ENCODE data around the gene KRTAP1-4. TPM values are rescaled to one million over a fixed set of nuclear protein-coding genes. Genes with fewer than 3 reads are reported as not detected.
"Not testable (repeated sequence)": the region's sequence is repeated elsewhere in the genome, so short reads cannot be mapped to it uniquely, and the experiment has no call there.

Gene KRTAP1-4
- total RNA-seq, 2 donors from 2014 or later, result not detected

GRCh38 chr17:41037853-41038350 lies 7.9 kb upstream of the KRTAP1-4 start:
- no peaks in the 10 kb centered on the region for H3K4me1 ChIP-seq
- DNase-seq (ENCODE audit: low spot score), result no peak
- no peaks in the 10 kb centered on the region for H3K9me3 ChIP-seq
- no peak overlapping the region for H3K27ac ChIP-seq
- no peaks in the 10 kb centered on the region for H3K36me3 ChIP-seq
- no peak for TF ChIP-seq CTCF (IDR thresholded peaks at IDR 0.05)
- H3K27me3 ChIP-seq, result no peaks in the 10 kb centered on the region
- H3K4me3 ChIP-seq, result no peak overlapping the region

- not testable (repeated sequence) for H3K27ac ChIP-seq; H3K36me3 ChIP-seq; H3K9me3 ChIP-seq; H3K4me1 ChIP-seq; H3K4me3 ChIP-seq; H3K27me3 ChIP-seq; DNase-seq (ENCODE audit: low spot score)
Measured at GRCh38 chr17:41034346-41034935, 4.4 kb upstream of the KRTAP1-4 start, which contains the start of gene KRTAP1-3. Gene KRTAP1-3, minus strand, starts transcription at chr17:41034874. Its CDS starts 53 bp downstream, at chr17:41034821.

GRCh38 chr17:41026715-41027471 lies 3.1 kb downstream of the KRTAP1-4 start, which contains the start of gene KRTAP1-5:
Gene KRTAP1-5, minus strand, starts transcription at chr17:41027208. Its CDS starts 53 bp downstream, at chr17:41027155.
- no peak for DNase-seq (ENCODE audit: low spot score)
- H3K27ac ChIP-seq, result no peak within 1 kb of the TSS
- TF ChIP-seq CTCF (IDR thresholded peaks at IDR 0.05), result no peak

GRCh38 chr17:41024697-41025096 lies 5.3 kb downstream of the KRTAP1-4 start:
- Histone ChIP-seq H3K4me3 (no peak overlapping the region), H3K9me3 (no peaks in the 10 kb centered on the region), H3K36me3 (no peaks in the 10 kb centered on the region), H3K4me1 (no peaks in the 10 kb centered on the region), H3K27ac (no peak overlapping the region), H3K27me3 (no peaks in the 10 kb centered on the region)
- DNase-seq (ENCODE audit: low spot score), result no peak
- TF ChIP-seq CTCF (IDR thresholded peaks at IDR 0.05), result no peak

More at GRCh38 chr17:41026715-41027471, 3.1 kb downstream of the KRTAP1-4 start, which contains the start of gene KRTAP1-5:
- Histone ChIP-seq H3K9me3 (no peaks in the 10 kb centered on the region), H3K27me3 (no peaks in the 10 kb centered on the region), H3K4me3 (no peak within 1 kb of the TSS), H3K36me3 (no peaks in the 10 kb centered on the region), H3K4me1 (no peaks in the 10 kb centered on the region)

GRCh38 chr17:41020336-41020735 lies 9.7 kb downstream of the KRTAP1-4 start:
- TF ChIP-seq CTCF (IDR thresholded peaks at IDR 0.05), result no peak
- DNase-seq (ENCODE audit: low spot score), result no peak
- H3K36me3 ChIP-seq, result no peaks in the 10 kb centered on the region
- no peak overlapping the region for H3K4me3 ChIP-seq
- no peaks in the 10 kb centered on the region for H3K27me3 ChIP-seq
- no peaks in the 10 kb centered on the region for H3K4me1 ChIP-seq
- H3K9me3 ChIP-seq, result no peaks in the 10 kb centered on the region
- no peak overlapping the region for H3K27ac ChIP-seq

GRCh38 chr17:41019415-41019814 lies 10.6 kb downstream of the KRTAP1-4 start:
- Histone ChIP-seq H3K27me3 (no peaks in the 10 kb centered on the region), H3K4me3 (no peak overlapping the region), H3K27ac (no peak overlapping the region), H3K4me1 (no peaks in the 10 kb centered on the region), H3K9me3 (no peaks in the 10 kb centered on the region), H3K36me3 (no peaks in the 10 kb centered on the region)
- no peak for DNase-seq (ENCODE audit: low spot score)
- TF ChIP-seq CTCF (IDR thresholded peaks at IDR 0.05), result no peak

Measured in right atrium auricular region (tissue), 2 donors.